ENCODE measurements around the gene CNPY4. TPM values are rescaled to one million over a fixed set of nuclear protein-coding genes. Genes with fewer than 3 reads are reported as not detected.

Gene CNPY4
- total and polyA plus RNA-seq, 5 experiments from 2014 or later, result 19.8 to 99.6 (median 23.5) TPM

- ATAC-seq, result no peak
- Mint-ChIP-seq H3K27ac (peak overlapping the region in 5 of 10 donors; percentile 63 to 90 (median 70)), H3K9me3 (no peaks in the 10 kb centered on the region), H3K36me3 (peaks cover 0 to 63% (median 9%) of the 10 kb centered on the region in 3 donors), H3K27me3 (no peaks in the 10 kb centered on the region), H3K4me1 (peaks cover 23 to 74% (median 66%) of the 10 kb centered on the region in 4 donors), H3K4me3 (peak overlapping the region in 3 of 10 donors; percentile 13 to 33 (median 29))
- POLR2A ChIA-PET, result interaction anchor here (1.0 to 17.8 kb wide), 4 partner anchors 10 to 117 kb away, joined by 3 to 358 read pairs (median 95); partner anchors contain the start of genes GAL3ST4, GPC2, STAG3 and TRAPPC14
- no peak for DNase-seq
Observed at GRCh38 chr7:100154651-100155491, 35.4 kb downstream of the CNPY4 start.

DNA sequence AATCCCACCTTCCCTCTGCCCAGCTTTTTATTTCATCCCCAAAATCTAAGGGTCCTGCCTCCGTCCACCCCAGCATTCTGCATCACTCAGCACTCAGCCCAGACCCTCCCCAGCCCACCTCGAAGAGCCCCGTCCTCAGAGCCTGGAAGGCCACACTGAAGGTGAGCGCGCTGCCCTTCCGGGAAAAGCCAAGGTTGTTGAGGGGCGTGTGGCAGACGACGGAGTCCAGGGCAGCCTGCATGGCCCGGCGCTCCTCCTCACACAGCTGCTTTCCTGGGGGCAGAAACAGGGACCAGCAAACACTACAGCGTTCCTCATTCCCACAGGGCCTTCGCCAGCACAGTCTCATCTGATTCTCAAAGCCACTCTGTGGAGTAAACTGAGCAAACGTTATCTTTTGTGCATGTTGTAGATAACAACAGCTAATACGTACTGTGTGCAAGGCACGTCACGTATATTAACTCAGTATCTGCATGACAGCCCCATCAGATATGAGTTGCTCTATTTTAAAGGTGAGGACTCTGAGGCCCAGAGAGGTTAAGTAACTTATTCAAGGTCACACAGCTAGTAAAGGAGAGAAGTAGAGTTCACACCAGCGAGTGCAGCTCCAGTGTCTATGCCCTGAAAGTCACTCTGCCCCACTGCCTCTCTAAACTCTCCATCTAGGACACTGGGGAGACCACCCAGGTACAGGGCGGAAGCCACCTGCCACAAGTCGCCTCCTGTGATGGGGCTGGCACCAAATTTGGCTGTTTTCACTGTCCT, 36.3 kb downstream of the CNPY4 start:
- Mint-ChIP-seq H3K9me3 (no peaks in the 10 kb centered on the region), H3K27ac (peak overlapping the region in 9 of 10 donors; percentile 65 to 94 (median 90)), H3K4me3 (peak overlapping the region in 8 of 10 donors; percentile 27 to 89 (median 74)), H3K36me3 (peaks cover 0 to 56% (median 9%) of the 10 kb centered on the region in 3 donors), H3K27me3 (no peaks in the 10 kb centered on the region), H3K4me1 (peaks cover 18 to 68% (median 59%) of the 10 kb centered on the region in 4 donors)
- DNase-seq (no peak), ATAC-seq (no peak)
- POLR2A ChIA-PET, result interaction anchor here (0.6 to 18.7 kb wide), 8 partner anchors 2 to 273 kb away, joined by 3 to 358 read pairs (median 3); partner anchors contain the start of genes GAL3ST4, GPC2, LAMTOR4 and STAG3

- Mint-ChIP-seq H3K27ac (peak overlapping the region; percentile 77 to 94 (median 90)), H3K27me3 (no peaks in the 10 kb centered on the region), H3K36me3 (peaks cover 0 to 54% (median 9%) of the 10 kb centered on the region in 3 donors), H3K4me3 (peak overlapping the region; percentile 79 to 89 (median 86)), H3K4me1 (peaks cover 18 to 65% (median 59%) of the 10 kb centered on the region in 4 donors), H3K9me3 (no peaks in the 10 kb centered on the region)
- peak; percentile 37 to 76 for ATAC-seq
- POLR2A ChIA-PET, result interaction anchor here (0.6 to 18.7 kb wide), 11 partner anchors 3 to 272 kb away, joined by 3 to 358 read pairs (median 5); partner anchors contain the start of genes GAL3ST4, GPC2, LAMTOR4 and MBLAC1
- peak in 5 of 10 donors; percentile 34 to 55 (median 51) for DNase-seq
Observed at GRCh38 chr7:100156331-100157068, 37.1 kb downstream of the CNPY4 start.

GRCh38 chr7:100157069-100157333, 37.6 kb downstream of the CNPY4 start:
- Mint-ChIP-seq H3K4me3 (peak overlapping the region; percentile 79 to 89 (median 86)), H3K36me3 (peaks cover 0 to 49% (median 8%) of the 10 kb centered on the region in 3 donors), H3K9me3 (no peaks in the 10 kb centered on the region), H3K27me3 (no peaks in the 10 kb centered on the region), H3K4me1 (peaks cover 19 to 65% (median 56%) of the 10 kb centered on the region in 4 donors), H3K27ac (peak overlapping the region; percentile 77 to 94 (median 90))
- POLR2A ChIA-PET, result interaction anchor here (0.9 to 18.7 kb wide), 8 partner anchors 4 to 272 kb away, joined by 3 to 358 read pairs (median 10); partner anchors contain the start of genes GAL3ST4, GPC2, LAMTOR4 and MBLAC1
- DNase-seq, result no peak
- no peak for ATAC-seq

DNA sequence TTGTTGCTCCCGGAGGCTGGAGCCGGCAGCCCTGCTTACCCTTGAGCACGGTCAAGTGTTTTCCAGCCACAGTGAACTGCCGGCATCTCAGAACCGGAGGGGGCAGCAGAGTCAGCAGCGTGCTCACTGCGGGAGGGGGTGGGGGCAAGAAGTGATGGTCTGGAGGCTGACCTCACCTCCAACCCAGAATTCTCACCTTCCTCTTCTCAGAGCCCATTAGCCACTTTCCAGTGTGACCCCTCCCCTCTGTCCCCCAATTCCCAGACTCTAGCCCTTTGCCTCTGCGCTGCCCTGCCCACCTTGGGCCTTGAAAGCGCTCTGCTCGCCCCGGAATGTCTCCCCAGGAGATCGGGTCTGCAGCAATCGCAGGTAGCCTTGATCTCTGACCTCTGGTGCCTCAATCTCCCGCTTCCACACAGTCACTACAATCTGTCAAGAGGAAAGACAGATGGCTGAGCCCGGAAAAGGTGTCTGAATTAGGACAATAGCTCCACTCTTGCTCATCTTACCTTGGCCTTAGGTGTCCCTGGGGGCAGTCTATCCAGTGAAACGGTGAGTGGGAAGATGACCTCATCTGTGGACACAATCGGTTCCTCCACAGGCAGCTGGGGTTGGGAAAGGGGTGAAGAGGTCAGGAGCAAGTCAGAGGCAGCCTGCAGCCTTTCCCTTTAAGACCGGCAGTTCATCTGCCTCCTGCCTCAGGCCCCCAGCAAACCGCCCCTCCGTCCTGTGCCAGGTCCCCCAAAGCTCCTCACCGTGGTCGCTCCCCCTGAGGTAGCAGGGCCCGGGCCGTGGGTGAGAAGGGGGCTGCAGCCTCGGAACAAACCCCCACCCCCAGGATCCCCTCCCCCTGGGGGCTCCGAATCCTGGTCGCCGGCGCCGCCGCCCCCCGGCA, 38.1 kb downstream of the CNPY4 start:
- DNase-seq (no peak), ATAC-seq (peak in 1 of 2 donors; percentile 5)
- Mint-ChIP-seq H3K4me3 (peak overlapping the region; percentile 79 to 89 (median 86)), H3K36me3 (peaks cover 0 to 43% (median 2%) of the 10 kb centered on the region in 3 donors), H3K27me3 (no peaks in the 10 kb centered on the region), H3K9me3 (no peaks in the 10 kb centered on the region), H3K27ac (peak overlapping the region; percentile 77 to 95 (median 92)), H3K4me1 (peaks cover 15 to 60% (median 52%) of the 10 kb centered on the region in 4 donors)
- POLR2A ChIA-PET, result interaction anchor here (0.7 to 18.7 kb wide), 11 partner anchors 4 to 63 kb away, joined by 3 to 358 read pairs (median 7); partner anchors contain the start of genes GAL3ST4, GPC2, LAMTOR4 and MBLAC1

DNA sequence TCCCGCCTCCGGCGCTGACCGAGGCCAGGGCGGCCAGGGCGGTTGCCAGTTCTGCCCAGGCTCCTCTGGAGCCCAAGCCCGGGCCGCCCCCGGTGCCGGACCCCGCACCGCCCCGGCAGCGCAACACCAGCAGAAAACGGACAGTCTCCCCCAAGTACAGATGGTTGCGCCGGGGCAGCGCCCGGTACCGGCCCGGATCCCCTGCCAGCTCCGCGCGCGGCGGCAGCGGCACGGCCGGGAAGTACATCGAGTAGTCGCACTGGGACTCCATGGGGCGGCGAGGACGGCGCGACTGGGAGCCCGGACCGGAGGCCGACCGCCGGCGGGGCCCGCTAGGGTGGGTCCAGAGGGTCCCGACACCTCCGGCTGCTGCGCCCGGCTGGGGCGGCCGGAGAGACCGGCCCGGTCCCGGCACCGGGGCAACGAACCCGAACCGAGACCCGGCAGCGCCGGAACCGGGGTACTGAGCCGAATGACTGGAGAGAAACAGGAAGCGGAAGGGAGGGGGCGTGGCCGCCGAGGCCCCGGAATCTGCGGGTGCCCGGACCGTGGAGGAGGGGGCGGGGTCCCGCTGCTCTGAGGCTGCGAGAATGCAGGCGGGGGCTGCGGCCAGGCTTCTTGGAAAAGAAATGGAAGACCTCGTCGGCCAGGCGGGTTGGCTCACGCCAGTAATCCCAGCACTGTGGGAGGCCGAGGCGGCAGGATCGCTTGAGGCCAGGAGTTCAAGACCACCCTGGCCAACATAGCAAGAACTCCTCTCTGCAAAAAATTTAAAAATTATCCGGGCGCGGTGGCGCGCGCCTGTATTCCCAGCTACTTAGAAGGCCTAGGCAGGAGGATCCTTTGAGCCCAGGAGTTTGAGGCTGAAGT, 39.0 kb downstream of the CNPY4 start, which contains the start of gene TRAPPC14:
Gene TRAPPC14 (minus strand): TSS at position 495 of the 870 bp plus-strand sequence. CDS start 224 bp downstream, at position 271.
- Mint-ChIP-seq H3K27me3 (no peaks in the 10 kb centered on the region), H3K9me3 (no peaks in the 10 kb centered on the region), H3K4me3 (peak within 1 kb of the TSS; percentile 79 to 90 (median 88)), H3K36me3 (peaks cover 0 to 35% (median 2%) of the 10 kb centered on the region in 3 donors), H3K4me1 (peaks cover 18 to 64% (median 55%) of the 10 kb centered on the region in 4 donors), H3K27ac (peak within 1 kb of the TSS; percentile 77 to 95 (median 92))
- DNase-seq, result peak; percentile 80 to 94 (median 88)
- POLR2A ChIA-PET, result interaction anchor here (0.7 to 18.7 kb wide), 12 partner anchors 5 to 270 kb away, joined by 3 to 358 read pairs (median 7); partner anchors contain the start of genes GAL3ST4, GPC2, LAMTOR4 and MBLAC1
- peak; percentile 77 to 85 for ATAC-seq

DNA sequence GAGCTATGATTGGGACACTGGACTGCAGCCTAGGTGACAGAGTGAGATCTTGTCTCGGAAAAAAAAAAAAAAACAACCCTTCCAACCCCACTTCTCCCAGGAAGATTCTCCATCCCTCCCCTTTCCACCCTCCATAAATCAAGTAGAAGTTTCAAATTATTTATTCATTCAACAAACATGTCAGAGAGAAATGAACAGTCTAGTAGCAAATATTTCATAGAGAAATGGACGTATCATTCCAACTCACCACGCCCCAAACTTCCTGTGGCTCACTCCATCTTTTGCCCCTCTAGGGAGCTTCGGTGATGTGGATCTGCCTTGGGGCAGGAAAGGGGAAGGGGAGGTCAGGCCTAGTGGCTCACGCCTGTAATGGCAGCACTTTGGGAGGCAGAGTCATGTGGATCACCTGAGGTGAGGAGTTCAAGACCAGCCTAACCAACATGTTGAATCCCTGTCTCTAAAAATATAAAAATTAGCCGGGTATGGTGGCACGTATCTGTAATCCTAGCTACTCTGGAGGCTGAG, 39.7 kb downstream of the CNPY4 start:
- POLR2A ChIA-PET, result interaction anchor here (0.7 to 18.7 kb wide), 9 partner anchors 6 to 270 kb away, joined by 3 to 358 read pairs (median 8); partner anchors contain the start of genes GAL3ST4, GPC2, LAMTOR4 and MBLAC1
- H3K27ac Mint-ChIP-seq, result peak overlapping the region in 9 of 10 donors; percentile 82 to 92 (median 88)
- H3K36me3 Mint-ChIP-seq, result peaks cover 0 to 29% (median 2%) of the 10 kb centered on the region in 3 donors
- no peaks in the 10 kb centered on the region for H3K27me3 Mint-ChIP-seq
- peak overlapping the region; percentile 78 to 90 (median 85) for H3K4me3 Mint-ChIP-seq
- H3K4me1 Mint-ChIP-seq, result peaks cover 16 to 64% (median 59%) of the 10 kb centered on the region in 4 donors
- no peak for ATAC-seq
- no peak for DNase-seq
- H3K9me3 Mint-ChIP-seq, result no peaks in the 10 kb centered on the region

DNA sequence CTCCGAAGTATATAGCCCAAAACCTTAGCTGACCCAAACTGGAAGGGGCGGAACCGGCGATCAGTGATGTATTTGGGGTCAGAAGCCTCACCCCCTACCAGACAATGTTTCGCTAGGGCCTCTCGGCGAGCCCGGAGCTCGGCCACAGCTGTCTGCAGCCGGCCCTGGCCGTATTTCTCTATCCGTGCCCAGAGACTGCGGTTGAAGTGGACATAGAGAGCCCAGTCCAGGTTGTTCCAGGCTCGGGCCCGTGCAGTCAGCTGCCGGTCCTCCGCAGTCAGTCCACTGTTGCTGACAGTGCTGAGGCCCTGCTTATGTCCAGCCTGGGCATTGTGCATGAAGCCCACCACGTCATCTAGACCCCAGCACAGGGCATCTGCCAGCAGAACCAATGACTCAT, 40.6 kb downstream of the CNPY4 start:
- peak overlapping the region in 5 of 10 donors; percentile 48 to 76 (median 60) for H3K27ac Mint-ChIP-seq

GRCh38 chr7:100163006-100163531, 43.6 kb downstream of the CNPY4 start:
- H3K36me3 Mint-ChIP-seq, result no peaks in the 10 kb centered on the region
- no peaks in the 10 kb centered on the region for H3K9me3 Mint-ChIP-seq
- DNase-seq, result peak in 3 of 10 donors; percentile 59 to 73 (median 72)
- H3K27ac Mint-ChIP-seq, result peak overlapping the region; percentile 29 to 99 (median 96)
- H3K27me3 Mint-ChIP-seq, result peaks cover 0 to 13% (median 0%) of the 10 kb centered on the region in 5 donors
- peaks cover 29 to 74% (median 63%) of the 10 kb centered on the region in 4 donors for H3K4me1 Mint-ChIP-seq
- ATAC-seq, result peak; percentile 22 to 48
- POLR2A ChIA-PET, result interaction anchor here (0.6 to 18.7 kb wide), 11 partner anchors 10 to 68 kb away, joined by 3 to 358 read pairs (median 5); partner anchors contain the start of genes GPC2, LAMTOR4, PVRIG and STAG3
- H3K4me3 Mint-ChIP-seq, result peak overlapping the region; percentile 58 to 88 (median 76)

More for the DNA sequence above, 40.6 kb downstream of the CNPY4 start:
- Mint-ChIP-seq H3K27me3 (no peaks in the 10 kb centered on the region), H3K4me3 (peak overlapping the region in 7 of 10 donors; percentile 12 to 90 (median 86)), H3K9me3 (no peaks in the 10 kb centered on the region), H3K36me3 (peaks cover 0 to 21% (median 0%) of the 10 kb centered on the region in 3 donors), H3K4me1 (peaks cover 16 to 67% (median 62%) of the 10 kb centered on the region in 4 donors)
- POLR2A ChIA-PET, result interaction anchor here (1.2 to 18.7 kb wide), 4 partner anchors 5 to 269 kb away, joined by 3 to 358 read pairs (median 272); partner anchors contain the start of genes GAL3ST4, GPC2, LAMTOR4 and STAG3
- ATAC-seq (no peak), DNase-seq (no peak)
